GM19328 (cell line): ENCODE data around the gene BICRAL.
"Not testable (repeated sequence)": the region's sequence is repeated elsewhere in the genome, so short reads cannot be mapped to it uniquely, and the experiment has no call there.

ENCODE experiments used
- ATAC-seq: cut with Tn5 transposase; IDR thresholded peaks from one replicate; pipeline ENCODE4 v1.9.1; 2021; ENCODE audit warnings: mild to moderate bottlenecking, moderate library complexity; ENCODE audit not compliant: unreplicated experiment

Gene BICRAL

GRCh38 chr6:42764911-42765648, 16.8 kb upstream of the BICRAL start:
- ATAC-seq, result no peak

- ATAC-seq, result no peak
Measured at GRCh38 chr6:42766163-42766670, 15.6 kb upstream of the BICRAL start.

- no peak for ATAC-seq
Measured at GRCh38 chr6:42769051-42769450, 12.8 kb upstream of the BICRAL start.

- no peak for ATAC-seq
Measured at GRCh38 chr6:42769836-42770235, 12.0 kb upstream of the BICRAL start.

GRCh38 chr6:42771741-42772100, 10.1 kb upstream of the BICRAL start:
- ATAC-seq, result no peak

- no peak for ATAC-seq
Measured at GRCh38 chr6:42774201-42774600, 7.7 kb upstream of the BICRAL start.

GRCh38 chr6:42774821-42775487, 6.9 kb upstream of the BICRAL start:
- ATAC-seq, result not testable (repeated sequence)

GRCh38 chr6:42777126-42777822, 4.6 kb upstream of the BICRAL start:
- ATAC-seq, result no peak

- no peak for ATAC-seq
Measured at GRCh38 chr6:42778122-42778521, 3.7 kb upstream of the BICRAL start.

- no peak for ATAC-seq
Measured at GRCh38 chr6:42779521-42779920, 2.3 kb upstream of the BICRAL start.

- no peak for ATAC-seq
Measured at GRCh38 chr6:42781546-42781795, 381 bp upstream of the BICRAL start.

- no peak for ATAC-seq
Measured at GRCh38 chr6:42782689-42783176, 881 bp downstream of the BICRAL start.

GRCh38 chr6:42783177-42783875, 1.5 kb downstream of the BICRAL start:
- no peak for ATAC-seq

- no peak for ATAC-seq
Measured at GRCh38 chr6:42783876-42784642, 2.2 kb downstream of the BICRAL start.

- no peak for ATAC-seq
Measured at GRCh38 chr6:42784717-42785498, 3.1 kb downstream of the BICRAL start.

GRCh38 chr6:42786525-42786985, 4.7 kb downstream of the BICRAL start:
- ATAC-seq, result no peak

GRCh38 chr6:42787063-42787472, 5.2 kb downstream of the BICRAL start:
- no peak for ATAC-seq

GRCh38 chr6:42788671-42789070, 6.8 kb downstream of the BICRAL start:
- ATAC-seq, result no peak

GRCh38 chr6:42790549-42791181, 8.8 kb downstream of the BICRAL start:
- no peak for ATAC-seq
